CD4-positive, alpha-beta T cell treated with Interleukin-17A for 1 hour (primary cell): ENCODE data around the gene GEMIN7.

Experiments
- DNase-seq: peaks from one replicate; pipeline ENCODE4 v3.0.0-alpha.2; 2020

GEMIN7 gene

GRCh38 chr19:45133661-45134060 lies 54.6 kb downstream of the GEMIN7 start:
- DNase-seq, result no peak

GRCh38 chr19:45135176-45135885 lies 56.3 kb downstream of the GEMIN7 start:
- no peak for DNase-seq

GRCh38 chr19:45136507-45137178 lies 57.6 kb downstream of the GEMIN7 start:
- no peak for DNase-seq

GRCh38 chr19:45137179-45137761 lies 58.2 kb downstream of the GEMIN7 start:
- no peak for DNase-seq

GRCh38 chr19:45138303-45138751 lies 59.3 kb downstream of the GEMIN7 start:
- no peak for DNase-seq

- DNase-seq, result no peak
Observed at GRCh38 chr19:45139286-45140143, 60.5 kb downstream of the GEMIN7 start.

- no peak for DNase-seq
Observed at GRCh38 chr19:45140144-45140503, 61.1 kb downstream of the GEMIN7 start.

GRCh38 chr19:45140533-45140932 lies 61.5 kb downstream of the GEMIN7 start:
- no peak for DNase-seq
